HEK293 (cell line): ENCODE results near the gene C11orf21.

Experiments
- CTCF ChIA-PET: fragments of 350-600 bp; formaldehyde crosslinking; extraction: SDS; loops from one replicate; lab custom pipeline; 2021; ENCODE audit warnings: antibody characterized with exemption; lab: Yijun Ruan, JAX
- POLR2A ChIA-PET: fragments of 300-600 bp; formaldehyde crosslinking; extraction: SDS; loops from one replicate; lab custom pipeline; 2020; ENCODE audit warnings: antibody characterized with exemption, inconsistent platforms; lab: Yijun Ruan, JAX
- H3K27ac ChIP-seq: fragments of 200-500 bp; sonication (Bioruptor generic); 2 replicates; pipeline ENCODE4 v1.5.1; 2014; ENCODE audit warnings: low read depth, low read length, control low read depth, inconsistent platforms; ENCODE audit errors: extremely low read depth
- H3K36me3 ChIP-seq, 2 experiments: fragments of 200-500 bp in 1 of 2; sonication (Bioruptor generic) in 1 of 2; 1 replicate in 1 of 2; 2 replicates in 1 of 2; pipeline ENCODE4 v1.5.1; 2014 to 2017; ENCODE audit warnings: inconsistent platforms in 2 of 2, low read length in 2 of 2; ENCODE audit not compliant: control insufficient read depth in 2 of 2, insufficient read depth in 1 of 2
- H3K4me1 ChIP-seq: fragments of 200-500 bp; sonication (Bioruptor generic); 2 replicates; pipeline ENCODE4 v1.5.1; 2014; ENCODE audit warnings: mild to moderate bottlenecking, low read length, inconsistent platforms; ENCODE audit not compliant: control insufficient read depth, insufficient read depth
- H3K4me3 ChIP-seq: 2 replicates; pipeline ENCODE4 v1.5.1; 2011; ENCODE audit warnings: low read depth, mild to moderate bottlenecking, control low read depth, low read length, moderate library complexity
- H3K9me3 ChIP-seq: fragments of 200-500 bp; sonication (Bioruptor generic); 2 replicates; pipeline ENCODE4 v1.5.1; 2014; ENCODE audit warnings: low read depth, low read length, inconsistent platforms; ENCODE audit not compliant: control insufficient read depth, insufficient read depth
- GLIS1 ChIP-seq: fragments of 450-650 bp; formaldehyde crosslinking; IDR thresholded peaks from 2 replicates; pipeline ENCODE4 v1.5.1; 2016; ENCODE audit warnings: missing biosample characterization, missing genetic modification characterization
- REPIN1 ChIP-seq: fragments of 450-650 bp; formaldehyde crosslinking; IDR thresholded peaks from 2 replicates; pipeline ENCODE4 v1.5.1; 2017; ENCODE audit warnings: missing biosample characterization, missing genetic modification characterization, low read depth
- SETDB1 ChIP-seq: IDR thresholded peaks from one replicate; pipeline ENCODE4 v1.6.1; 2017; ENCODE audit warnings: mild to moderate bottlenecking, low read length, moderate library complexity, mixed read lengths; ENCODE audit not compliant: insufficient read length
- ZBTB20 ChIP-seq: fragments of 450-650 bp; formaldehyde crosslinking; IDR thresholded peaks from 2 replicates; pipeline ENCODE4 v1.5.1; 2016; ENCODE audit warnings: missing biosample characterization, missing genetic modification characterization
- ZBTB44 ChIP-seq: fragments of 450-650 bp; IDR thresholded peaks from 2 replicates; pipeline ENCODE4 v1.5.1; 2018; ENCODE audit warnings: missing biosample characterization, mild to moderate bottlenecking, missing genetic modification characterization
- ZNF121 ChIP-seq: fragments of 450-650 bp; formaldehyde crosslinking; IDR thresholded peaks from 2 replicates; pipeline ENCODE4 v1.5.1; 2016; ENCODE audit warnings: missing biosample characterization, missing genetic modification characterization
- ZNF221 ChIP-seq: fragments of 450-650 bp; formaldehyde crosslinking; IDR thresholded peaks from 2 replicates; pipeline ENCODE4 v1.5.1; 2017; ENCODE audit warnings: missing biosample characterization, missing genetic modification characterization, borderline replicate concordance
- ZNF239 ChIP-seq: fragments of 450-650 bp; formaldehyde crosslinking; IDR thresholded peaks from 2 replicates; pipeline ENCODE4 v1.5.1; 2016; ENCODE audit warnings: missing biosample characterization, missing genetic modification characterization
- ZNF324 ChIP-seq: fragments of 450-650 bp; formaldehyde crosslinking; IDR thresholded peaks from 2 replicates; pipeline ENCODE4 v1.5.1; 2016; ENCODE audit warnings: missing biosample characterization, missing genetic modification characterization
- ZNF513 ChIP-seq: fragments of 450-650 bp; IDR thresholded peaks from 2 replicates; pipeline ENCODE4 v1.5.1; 2018; ENCODE audit warnings: missing biosample characterization, missing genetic modification characterization
- ZNF544 ChIP-seq: fragments of 450-650 bp; formaldehyde crosslinking; IDR thresholded peaks from 2 replicates; pipeline ENCODE4 v1.5.0; 2017; ENCODE audit warnings: missing biosample characterization, missing genetic modification characterization
- ZNF654 ChIP-seq: fragments of 450-650 bp; formaldehyde crosslinking; IDR thresholded peaks from 2 replicates; pipeline ENCODE4 v1.5.1; 2016; ENCODE audit warnings: low read depth, missing biosample characterization, missing genetic modification characterization
- ZNF777 ChIP-seq: fragments of 450-650 bp; formaldehyde crosslinking; IDR thresholded peaks from 2 replicates; pipeline ENCODE4 v1.5.1; 2017; ENCODE audit warnings: missing biosample characterization, missing genetic modification characterization, borderline replicate concordance
- TF ChIP-seq, protein P1 (sequence below): fragments of 450-650 bp; formaldehyde crosslinking; IDR thresholded peaks from 2 replicates; pipeline ENCODE4 v1.5.1; 2016; ENCODE audit warnings: missing biosample characterization, missing genetic modification characterization, borderline replicate concordance
- TF ChIP-seq, protein P2 (sequence below): fragments of 450-650 bp; formaldehyde crosslinking; IDR thresholded peaks from 2 replicates; pipeline ENCODE4 v1.5.1; 2016; ENCODE audit warnings: missing biosample characterization, missing genetic modification characterization

C11orf21 gene

DNA sequence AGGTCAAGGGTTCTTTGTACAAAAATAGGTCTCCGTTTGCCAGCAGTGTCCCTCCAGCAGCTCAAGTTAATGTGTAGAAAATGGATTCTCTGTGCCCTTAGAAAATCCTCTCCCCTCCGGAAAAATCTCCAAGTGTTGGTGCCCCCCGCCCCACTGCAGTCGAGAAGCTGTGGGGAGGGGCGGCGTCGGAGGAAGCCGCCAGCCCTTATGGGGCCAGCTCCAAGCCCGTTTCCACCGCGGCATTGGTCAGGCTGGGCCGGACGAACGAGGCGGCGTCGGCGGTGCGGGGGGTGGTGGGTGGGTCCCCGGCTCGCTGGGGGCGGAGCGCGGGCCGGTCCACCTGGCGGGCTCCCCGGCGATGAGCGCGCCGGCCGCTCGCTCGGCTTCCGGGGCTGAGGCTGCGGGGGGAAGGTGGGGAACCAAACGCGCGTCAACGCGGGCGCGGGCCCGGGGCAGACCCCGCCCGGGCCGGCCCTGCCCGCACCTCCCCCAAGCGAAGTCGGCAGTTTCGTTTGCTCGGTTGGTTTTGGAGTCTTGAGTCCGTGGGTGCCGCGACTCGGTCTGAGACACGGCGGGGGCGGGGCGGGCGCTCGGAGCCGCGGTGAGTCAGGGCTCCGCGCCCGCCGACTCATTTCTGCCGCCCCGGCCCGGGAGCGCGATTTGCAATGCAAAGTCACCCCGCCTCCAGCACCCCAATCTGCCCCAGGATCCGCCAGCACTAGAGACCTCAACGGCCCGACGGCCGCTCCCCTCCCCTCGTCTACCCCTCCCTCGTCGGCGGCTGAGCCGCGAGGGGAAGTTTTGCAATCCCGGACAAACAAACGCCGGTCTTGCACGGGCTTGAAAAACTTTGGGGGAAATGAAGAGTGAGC lies 32.8 kb downstream of the C11orf21 start (continued):
- TF ChIP-seq, protein P1, sequence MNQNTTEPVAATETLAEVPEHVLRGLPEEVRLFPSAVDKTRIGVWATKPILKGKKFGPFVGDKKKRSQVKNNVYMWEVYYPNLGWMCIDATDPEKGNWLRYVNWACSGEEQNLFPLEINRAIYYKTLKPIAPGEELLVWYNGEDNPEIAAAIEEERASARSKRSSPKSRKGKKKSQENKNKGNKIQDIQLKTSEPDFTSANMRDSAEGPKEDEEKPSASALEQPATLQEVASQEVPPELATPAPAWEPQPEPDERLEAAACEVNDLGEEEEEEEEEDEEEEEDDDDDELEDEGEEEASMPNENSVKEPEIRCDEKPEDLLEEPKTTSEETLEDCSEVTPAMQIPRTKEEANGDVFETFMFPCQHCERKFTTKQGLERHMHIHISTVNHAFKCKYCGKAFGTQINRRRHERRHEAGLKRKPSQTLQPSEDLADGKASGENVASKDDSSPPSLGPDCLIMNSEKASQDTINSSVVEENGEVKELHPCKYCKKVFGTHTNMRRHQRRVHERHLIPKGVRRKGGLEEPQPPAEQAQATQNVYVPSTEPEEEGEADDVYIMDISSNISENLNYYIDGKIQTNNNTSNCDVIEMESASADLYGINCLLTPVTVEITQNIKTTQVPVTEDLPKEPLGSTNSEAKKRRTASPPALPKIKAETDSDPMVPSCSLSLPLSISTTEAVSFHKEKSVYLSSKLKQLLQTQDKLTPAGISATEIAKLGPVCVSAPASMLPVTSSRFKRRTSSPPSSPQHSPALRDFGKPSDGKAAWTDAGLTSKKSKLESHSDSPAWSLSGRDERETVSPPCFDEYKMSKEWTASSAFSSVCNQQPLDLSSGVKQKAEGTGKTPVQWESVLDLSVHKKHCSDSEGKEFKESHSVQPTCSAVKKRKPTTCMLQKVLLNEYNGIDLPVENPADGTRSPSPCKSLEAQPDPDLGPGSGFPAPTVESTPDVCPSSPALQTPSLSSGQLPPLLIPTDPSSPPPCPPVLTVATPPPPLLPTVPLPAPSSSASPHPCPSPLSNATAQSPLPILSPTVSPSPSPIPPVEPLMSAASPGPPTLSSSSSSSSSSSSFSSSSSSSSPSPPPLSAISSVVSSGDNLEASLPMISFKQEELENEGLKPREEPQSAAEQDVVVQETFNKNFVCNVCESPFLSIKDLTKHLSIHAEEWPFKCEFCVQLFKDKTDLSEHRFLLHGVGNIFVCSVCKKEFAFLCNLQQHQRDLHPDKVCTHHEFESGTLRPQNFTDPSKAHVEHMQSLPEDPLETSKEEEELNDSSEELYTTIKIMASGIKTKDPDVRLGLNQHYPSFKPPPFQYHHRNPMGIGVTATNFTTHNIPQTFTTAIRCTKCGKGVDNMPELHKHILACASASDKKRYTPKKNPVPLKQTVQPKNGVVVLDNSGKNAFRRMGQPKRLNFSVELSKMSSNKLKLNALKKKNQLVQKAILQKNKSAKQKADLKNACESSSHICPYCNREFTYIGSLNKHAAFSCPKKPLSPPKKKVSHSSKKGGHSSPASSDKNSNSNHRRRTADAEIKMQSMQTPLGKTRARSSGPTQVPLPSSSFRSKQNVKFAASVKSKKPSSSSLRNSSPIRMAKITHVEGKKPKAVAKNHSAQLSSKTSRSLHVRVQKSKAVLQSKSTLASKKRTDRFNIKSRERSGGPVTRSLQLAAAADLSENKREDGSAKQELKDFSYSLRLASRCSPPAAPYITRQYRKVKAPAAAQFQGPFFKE (tag by site-specific recombination) = no peak
- no peak for TF ChIP-seq REPIN1 (tag by site-specific recombination)

DNA sequence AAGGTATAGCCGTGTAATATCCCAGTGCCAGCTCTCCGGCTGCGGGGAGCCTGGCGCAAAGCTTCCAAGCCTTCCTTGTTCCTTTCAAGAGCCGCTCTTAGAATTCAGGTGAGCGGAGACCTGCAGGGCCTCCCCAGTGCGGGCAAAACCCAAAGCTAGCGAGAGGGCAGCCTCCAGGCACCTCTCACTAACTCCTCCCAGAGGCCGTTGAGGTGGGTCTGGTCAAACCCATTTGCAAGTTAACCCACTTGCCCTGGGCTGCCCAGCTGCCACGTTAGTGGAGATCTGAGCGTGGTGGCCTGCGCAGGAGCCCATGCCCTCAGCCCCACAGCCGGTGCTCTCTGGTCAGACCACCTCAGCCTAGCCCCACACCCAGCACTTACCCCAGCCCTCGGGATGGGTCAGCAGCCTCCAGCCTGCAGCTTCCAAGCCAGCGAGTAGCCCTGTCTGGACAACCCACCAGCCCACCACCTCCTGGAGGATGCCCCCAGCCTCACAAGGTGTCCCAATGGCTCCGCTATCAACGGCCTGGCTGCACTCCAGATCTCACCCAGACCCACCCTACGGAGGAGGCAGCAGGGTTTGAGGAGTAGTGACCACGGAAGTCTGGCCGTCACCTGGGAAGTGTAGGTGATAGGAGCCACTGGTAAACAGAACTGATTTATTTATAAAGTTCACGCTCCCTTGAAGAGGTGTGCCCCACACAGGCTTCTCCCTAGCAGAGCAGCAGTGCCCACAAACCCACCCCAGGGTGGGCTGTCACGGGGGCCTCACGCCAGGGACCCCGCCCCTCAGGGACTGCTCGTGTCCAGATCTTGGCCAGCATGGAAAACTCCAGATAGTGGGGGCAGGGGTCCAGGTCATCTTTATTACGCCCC lies 33.6 kb downstream of the C11orf21 start:
- no peak for TF ChIP-seq ZBTB44 (tag by site-specific recombination)
- TF ChIP-seq SETDB1 = no peak
- TF ChIP-seq ZNF324 = no peak
- no peak for TF ChIP-seq ZBTB20 (tag by site-specific recombination)
- no peak for TF ChIP-seq ZNF121
- TF ChIP-seq, protein P2, sequence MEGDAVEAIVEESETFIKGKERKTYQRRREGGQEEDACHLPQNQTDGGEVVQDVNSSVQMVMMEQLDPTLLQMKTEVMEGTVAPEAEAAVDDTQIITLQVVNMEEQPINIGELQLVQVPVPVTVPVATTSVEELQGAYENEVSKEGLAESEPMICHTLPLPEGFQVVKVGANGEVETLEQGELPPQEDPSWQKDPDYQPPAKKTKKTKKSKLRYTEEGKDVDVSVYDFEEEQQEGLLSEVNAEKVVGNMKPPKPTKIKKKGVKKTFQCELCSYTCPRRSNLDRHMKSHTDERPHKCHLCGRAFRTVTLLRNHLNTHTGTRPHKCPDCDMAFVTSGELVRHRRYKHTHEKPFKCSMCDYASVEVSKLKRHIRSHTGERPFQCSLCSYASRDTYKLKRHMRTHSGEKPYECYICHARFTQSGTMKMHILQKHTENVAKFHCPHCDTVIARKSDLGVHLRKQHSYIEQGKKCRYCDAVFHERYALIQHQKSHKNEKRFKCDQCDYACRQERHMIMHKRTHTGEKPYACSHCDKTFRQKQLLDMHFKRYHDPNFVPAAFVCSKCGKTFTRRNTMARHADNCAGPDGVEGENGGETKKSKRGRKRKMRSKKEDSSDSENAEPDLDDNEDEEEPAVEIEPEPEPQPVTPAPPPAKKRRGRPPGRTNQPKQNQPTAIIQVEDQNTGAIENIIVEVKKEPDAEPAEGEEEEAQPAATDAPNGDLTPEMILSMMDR (tag by site-specific recombination) = no peak
- Histone ChIP-seq H3K36me3 (no peaks in the 10 kb centered on the region), H3K4me3 (no peak overlapping the region), H3K27ac (no peak overlapping the region), H3K4me1 (no peaks in the 10 kb centered on the region), H3K9me3 (no peaks in the 10 kb centered on the region)
- ChIA-PET CTCF (interaction anchor here (0.5 to 1.5 kb wide), 2 partner anchors 26 to 153 kb away, joined by 3 to 5 read pairs; no protein-coding TSS in a partner anchor), POLR2A (no interaction called here)

DNA sequence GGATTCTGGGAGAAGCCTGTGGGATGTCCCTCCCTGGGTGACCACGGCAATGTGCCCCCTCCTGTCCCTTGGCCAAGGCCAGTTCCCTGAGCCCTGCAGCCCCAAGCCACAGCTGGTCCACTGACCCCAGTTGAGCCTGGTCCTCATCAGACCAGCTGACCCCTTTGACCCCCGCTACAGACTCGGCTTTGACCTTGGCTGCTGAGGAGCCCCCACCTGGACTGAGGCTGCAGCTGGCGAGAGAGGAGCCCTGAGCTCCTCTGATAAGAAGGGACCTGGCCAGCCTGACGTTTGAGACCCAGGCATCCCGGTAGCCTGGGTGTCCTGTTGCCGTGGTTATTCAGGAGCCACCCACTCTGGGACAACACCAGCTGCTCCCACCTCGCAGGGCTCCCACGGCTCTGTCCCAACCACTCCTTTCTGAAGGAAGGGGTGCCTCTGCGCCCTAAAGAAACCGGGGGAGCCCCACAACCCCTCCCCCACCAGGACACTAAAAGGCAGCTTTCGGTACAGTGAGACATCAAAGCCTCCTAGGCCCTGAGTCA lies 34.3 kb downstream of the C11orf21 start:
- POLR2A ChIA-PET = no interaction called here
- Histone ChIP-seq H3K27ac (no peak overlapping the region), H3K9me3 (no peaks in the 10 kb centered on the region), H3K4me1 (no peaks in the 10 kb centered on the region), H3K4me3 (no peak overlapping the region), H3K36me3 (no peaks in the 10 kb centered on the region)
- TF ChIP-seq ZNF777 (no peak), ZNF513 (tag by site-specific recombination) (no peak), ZNF221 (tag by site-specific recombination) (no peak), ZNF239 (tag by site-specific recombination) (no peak), ZNF544 (tag by site-specific recombination) (no peak), GLIS1 (no peak), ZNF654 (tag by site-specific recombination) (no peak)
- CTCF ChIA-PET = interaction anchor here (1.5 kb wide), 1 partner anchor 153 kb away, joined by 5 read pairs; no protein-coding TSS in a partner anchor
